ENCODE data around the gene ZBTB2. TPM values are rescaled to one million over a fixed set of nuclear protein-coding genes. Genes with fewer than 3 reads are reported as not detected.

The ZBTB2 gene
- total RNA-seq, 2 donors from 2014 or later = 5.6 to 6.0 TPM

GRCh38 chr6:151413372-151414145 is 22.2 kb upstream of the ZBTB2 start:
- Histone ChIP-seq H3K27me3 (no peaks in the 10 kb centered on the region), H3K4me1 (no peaks in the 10 kb centered on the region), H3K27ac (no peak overlapping the region), H3K4me3 (no peak overlapping the region), H3K9me3 (no peaks in the 10 kb centered on the region), H3K36me3 (replicated peaks in 1 of 2; ENCODE audit: insufficient read depth in 1 of 2, low read depth in 2 of 2) (peaks cover 0 to 2% of the 10 kb centered on the region in 2 donors)
- intact Hi-C loops (cut with DNase I) = no loop called here
- WGBS, 2 donors = 91 to 96% methylated on average over 7 to 8 of the region's 8 CpGs
- ATAC-seq = no peak
- no peak for DNase-seq
- TF ChIP-seq POLR2A (IDR thresholded peaks at IDR 0.05) (no peak), CTCF (IDR thresholded peaks at IDR 0.05) (no peak)

- Histone ChIP-seq H3K27me3 (no peaks in the 10 kb centered on the region), H3K4me3 (no peak overlapping the region), H3K36me3 (replicated peaks in 1 of 2; ENCODE audit: insufficient read depth in 1 of 2, low read depth in 2 of 2) (peaks cover 0 to 2% of the 10 kb centered on the region in 2 donors), H3K9me3 (no peaks in the 10 kb centered on the region), H3K4me1 (no peaks in the 10 kb centered on the region), H3K27ac (no peak overlapping the region)
- no peak for ATAC-seq
- TF ChIP-seq CTCF (IDR thresholded peaks at IDR 0.05) = no peak
- TF ChIP-seq POLR2A (IDR thresholded peaks at IDR 0.05) = no peak
- DNase-seq = no peak
- intact Hi-C loops (cut with DNase I) = no loop called here
- WGBS, 2 donors = 87 to 94% methylated on average over 3 of the region's 3 CpGs
Measured at GRCh38 chr6:151412909-151413308, 21.6 kb upstream of the ZBTB2 start.

GRCh38 chr6:151409679-151410078 is 18.3 kb upstream of the ZBTB2 start:
- H3K27me3 ChIP-seq = no peaks in the 10 kb centered on the region
- no peaks in the 10 kb centered on the region for H3K9me3 ChIP-seq
- no peak overlapping the region for H3K4me3 ChIP-seq
- no peak for DNase-seq
- TF ChIP-seq CTCF (IDR thresholded peaks at IDR 0.05) (no peak), POLR2A (IDR thresholded peaks at IDR 0.05) (no peak)
- H3K27ac ChIP-seq = no peak overlapping the region
- peaks cover 0 to 2% of the 10 kb centered on the region in 2 donors for H3K36me3 ChIP-seq (replicated peaks in 1 of 2; ENCODE audit: insufficient read depth in 1 of 2, low read depth in 2 of 2)
- intact Hi-C loops (cut with DNase I) = no loop called here
- no peaks in the 10 kb centered on the region for H3K4me1 ChIP-seq
- ATAC-seq = no peak
- WGBS, 2 donors = 94% methylated on average over 7 of the region's 7 CpGs

- H3K27ac ChIP-seq = no peak overlapping the region
- no peaks in the 10 kb centered on the region for H3K27me3 ChIP-seq
- H3K9me3 ChIP-seq = no peaks in the 10 kb centered on the region
- no peaks in the 10 kb centered on the region for H3K4me1 ChIP-seq
- H3K4me3 ChIP-seq = no peak overlapping the region
- ATAC-seq = no peak
- intact Hi-C loops (cut with DNase I) = no loop called here
- WGBS, 2 donors = 75 to 80% methylated on average over 2 of the region's 2 CpGs
- no peak for TF ChIP-seq POLR2A (IDR thresholded peaks at IDR 0.05)
- no peak for TF ChIP-seq CTCF (IDR thresholded peaks at IDR 0.05)
- DNase-seq = no peak
- peaks cover 0 to 2% of the 10 kb centered on the region in 2 donors for H3K36me3 ChIP-seq (replicated peaks in 1 of 2; ENCODE audit: insufficient read depth in 1 of 2, low read depth in 2 of 2)
Measured at GRCh38 chr6:151409260-151409659, 17.9 kb upstream of the ZBTB2 start.

- H3K4me3 ChIP-seq = no peak overlapping the region
- H3K4me1 ChIP-seq = no peaks in the 10 kb centered on the region
- H3K27ac ChIP-seq = no peak overlapping the region
- TF ChIP-seq CTCF (IDR thresholded peaks at IDR 0.05) (no peak), POLR2A (IDR thresholded peaks at IDR 0.05) (no peak)
- ATAC-seq = no peak
- intact Hi-C loops (cut with DNase I) = no loop called here
- H3K27me3 ChIP-seq = no peaks in the 10 kb centered on the region
- H3K9me3 ChIP-seq = no peaks in the 10 kb centered on the region
- no peak for DNase-seq
- 90 to 91% methylated on average over 2 of the region's 2 CpGs for WGBS, 2 donors
- H3K36me3 ChIP-seq (replicated peaks in 1 of 2; ENCODE audit: insufficient read depth in 1 of 2, low read depth in 2 of 2) = peaks cover 0 to 2% of the 10 kb centered on the region in 2 donors
Measured at GRCh38 chr6:151408858-151409257, 17.5 kb upstream of the ZBTB2 start.

Measured in body of pancreas (tissue), 4 donors.